Retinal pigment epithelial cell (primary cell): Measurements from ENCODE around the gene BCAM.

Source experiments
- DNase-seq: peaks from one replicate; pipeline ENCODE4 v3.0.0-alpha.2; 2010; ENCODE audit warnings: low read depth
- H3K4me3 ChIP-seq: 2 replicates; pipeline ENCODE4 v1.5.1; 2011; ENCODE audit warnings: mild to moderate bottlenecking, low read length, control low read depth, moderate library complexity
- TF ChIP-seq, protein P1 (sequence below): conservative IDR thresholded peaks from 2 replicates; pipeline ENCODE4 v1.5.1; 2011; ENCODE audit warnings: low read depth, low read length, control low read depth, inconsistent platforms

BCAM gene

GRCh38 chr19:44807162-44807561 is 1.7 kb upstream of the BCAM start:
- TF ChIP-seq, protein P1, sequence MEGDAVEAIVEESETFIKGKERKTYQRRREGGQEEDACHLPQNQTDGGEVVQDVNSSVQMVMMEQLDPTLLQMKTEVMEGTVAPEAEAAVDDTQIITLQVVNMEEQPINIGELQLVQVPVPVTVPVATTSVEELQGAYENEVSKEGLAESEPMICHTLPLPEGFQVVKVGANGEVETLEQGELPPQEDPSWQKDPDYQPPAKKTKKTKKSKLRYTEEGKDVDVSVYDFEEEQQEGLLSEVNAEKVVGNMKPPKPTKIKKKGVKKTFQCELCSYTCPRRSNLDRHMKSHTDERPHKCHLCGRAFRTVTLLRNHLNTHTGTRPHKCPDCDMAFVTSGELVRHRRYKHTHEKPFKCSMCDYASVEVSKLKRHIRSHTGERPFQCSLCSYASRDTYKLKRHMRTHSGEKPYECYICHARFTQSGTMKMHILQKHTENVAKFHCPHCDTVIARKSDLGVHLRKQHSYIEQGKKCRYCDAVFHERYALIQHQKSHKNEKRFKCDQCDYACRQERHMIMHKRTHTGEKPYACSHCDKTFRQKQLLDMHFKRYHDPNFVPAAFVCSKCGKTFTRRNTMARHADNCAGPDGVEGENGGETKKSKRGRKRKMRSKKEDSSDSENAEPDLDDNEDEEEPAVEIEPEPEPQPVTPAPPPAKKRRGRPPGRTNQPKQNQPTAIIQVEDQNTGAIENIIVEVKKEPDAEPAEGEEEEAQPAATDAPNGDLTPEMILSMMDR = no peak
- no peak overlapping the region for H3K4me3 ChIP-seq

DNA sequence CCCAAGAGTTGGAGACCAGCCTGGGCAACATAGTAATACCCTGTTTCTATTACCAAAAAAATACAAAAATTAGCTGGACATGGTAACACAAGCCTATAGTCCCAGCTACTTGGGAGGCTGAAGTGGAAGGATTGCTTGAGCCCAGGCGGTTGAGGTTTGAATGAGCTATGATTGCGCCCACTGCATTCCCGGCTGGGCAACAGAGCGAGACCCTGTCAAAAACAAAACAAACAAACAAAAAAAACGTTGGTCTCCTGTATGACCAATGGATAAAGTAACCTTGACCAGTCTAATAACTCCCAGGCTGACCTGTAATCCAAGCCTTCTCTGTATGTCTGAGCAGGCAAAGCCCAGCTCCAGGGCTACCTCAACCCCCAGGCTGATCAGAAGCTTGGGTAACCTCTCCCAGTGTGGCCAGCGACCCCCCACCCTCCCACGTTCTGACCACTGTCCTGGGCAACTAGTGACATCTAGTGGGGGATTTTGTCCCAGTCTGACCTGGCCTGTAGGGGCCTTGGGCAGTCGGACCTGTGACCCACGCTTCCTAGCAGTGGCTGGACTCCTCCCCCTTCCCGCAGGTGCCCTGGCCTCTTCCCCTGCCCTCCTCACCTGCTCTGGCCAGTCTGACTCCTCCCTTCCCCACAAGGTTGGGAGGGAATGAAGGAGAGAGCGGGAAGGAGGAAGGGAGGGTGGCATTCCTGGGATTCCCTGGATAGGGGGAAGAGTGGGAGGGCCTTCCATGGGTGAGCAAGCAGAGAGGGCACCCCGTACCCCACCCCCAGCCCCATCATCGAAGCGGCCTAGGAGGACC is 1.0 kb upstream of the BCAM start:
- H3K4me3 ChIP-seq = no peak overlapping the region
- DNase-seq = no peak
- TF ChIP-seq, protein P1 = peak; percentile 43

More at GRCh38 chr19:44807162-44807561, 1.7 kb upstream of the BCAM start:
- no peak for DNase-seq

GRCh38 chr19:44809577-44810233 is 802 bp downstream of the BCAM start:
- TF ChIP-seq, protein P1 = no peak
- DNase-seq = no peak
- peak overlapping the region; percentile 61 for H3K4me3 ChIP-seq

DNA sequence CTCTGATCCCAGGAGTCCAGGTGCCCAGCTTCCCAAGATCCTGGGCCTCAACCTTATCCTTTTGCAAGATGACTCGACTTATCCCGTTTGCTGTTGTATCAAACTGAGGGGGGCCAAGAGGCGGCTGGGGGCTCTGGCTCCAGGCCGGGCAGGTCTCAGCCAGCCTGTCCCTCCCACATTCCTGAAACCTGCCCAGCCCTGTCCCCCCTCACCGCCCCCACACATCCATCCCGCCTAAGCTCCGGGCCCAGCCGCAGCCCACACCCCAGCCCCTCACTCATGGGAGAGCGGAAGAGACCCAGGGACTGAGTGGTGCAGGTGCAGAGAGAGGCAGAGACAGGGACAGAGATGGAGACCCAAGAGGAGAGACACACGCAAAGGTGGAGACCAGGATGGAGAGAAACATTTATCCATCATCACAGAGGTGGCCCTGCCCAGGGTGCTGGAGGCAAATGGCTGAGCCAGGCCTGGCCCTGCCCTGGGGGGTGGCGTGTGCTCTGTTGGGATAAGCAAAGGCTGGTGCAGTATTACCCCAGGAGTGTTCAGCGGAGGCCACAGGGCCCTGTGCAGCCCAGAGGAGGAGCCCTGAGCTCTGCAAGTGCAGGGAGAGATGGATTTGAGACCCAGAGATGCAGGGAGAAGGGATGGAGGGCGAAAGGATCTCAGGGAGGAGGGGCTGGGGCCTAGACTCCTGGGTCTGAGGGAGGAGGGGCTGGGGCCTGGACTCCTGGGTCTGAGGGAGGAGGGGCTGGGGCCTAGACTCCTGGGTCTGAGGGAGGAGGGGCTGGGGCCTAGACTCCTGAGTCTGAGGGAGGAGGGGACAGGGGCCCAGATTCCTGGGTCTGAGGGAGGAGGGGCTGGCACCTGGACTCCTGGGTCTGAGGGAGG is 1.6 kb downstream of the BCAM start:
- TF ChIP-seq, protein P1 = no peak
- no peak for DNase-seq
- no peak overlapping the region for H3K4me3 ChIP-seq

- TF ChIP-seq, protein P1 = no peak
- DNase-seq = no peak
- no peak overlapping the region for H3K4me3 ChIP-seq
Observed at GRCh38 chr19:44811122-44811419, 2.2 kb downstream of the BCAM start.

- DNase-seq = no peak
- TF ChIP-seq, protein P1 = no peak
- H3K4me3 ChIP-seq = no peak overlapping the region
Observed at GRCh38 chr19:44812142-44812718, 3.3 kb downstream of the BCAM start.
